Measurements from ENCODE around the gene ARSG. TPM values are rescaled to one million over a fixed set of nuclear protein-coding genes. Genes with fewer than 3 reads are reported as not detected.

The ARSG gene
- total and polyA plus RNA-seq, 7 donors = 1.7 to 6.1 (median 2.5) TPM

DNA sequence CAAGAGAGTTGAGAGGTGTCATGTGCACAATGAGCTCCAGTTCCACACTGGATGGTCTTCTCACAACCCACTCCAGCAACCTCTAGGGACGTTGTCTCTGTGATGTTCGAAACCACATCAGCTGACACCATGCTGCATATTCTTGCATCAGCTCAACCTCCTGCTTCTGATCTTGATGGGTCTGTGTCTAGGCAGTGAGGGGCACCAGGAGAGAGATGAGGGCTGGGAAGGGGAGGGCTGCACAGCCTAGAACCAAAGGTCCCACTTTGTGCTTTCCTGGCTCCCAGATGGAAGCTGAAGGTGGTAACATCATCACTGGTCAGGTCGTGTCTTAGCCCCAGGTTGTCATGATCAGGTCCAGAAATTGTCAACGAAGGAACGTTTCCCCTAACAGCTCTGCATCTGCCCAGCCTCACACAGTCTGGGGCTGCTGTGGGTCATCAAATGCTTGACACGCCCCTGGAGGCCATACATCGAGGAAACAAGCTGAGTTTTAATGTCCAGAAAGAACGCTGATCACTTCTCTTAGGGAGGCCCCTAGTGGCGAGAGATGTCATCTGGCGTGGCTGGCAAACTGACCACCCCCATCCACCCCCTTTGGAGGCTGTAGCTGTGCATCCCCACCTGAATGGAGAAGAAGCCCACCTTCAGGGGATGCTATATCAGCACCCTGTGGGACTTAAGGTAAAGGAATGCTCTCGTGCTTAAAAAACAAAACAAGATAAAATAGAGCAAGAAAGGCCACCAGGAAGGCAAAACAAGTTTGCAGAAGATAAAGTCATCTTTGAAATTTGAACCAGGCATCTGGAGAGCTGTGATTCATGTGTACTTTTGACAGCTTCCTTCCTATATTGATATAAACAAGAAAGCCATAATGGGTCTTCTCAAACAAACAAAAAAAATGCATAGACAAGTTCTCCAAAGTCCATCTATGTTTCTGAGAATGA is 107.7 kb downstream of the ARSG start:
- Histone ChIP-seq H3K27me3 (ENCODE audit: insufficient read depth in 3 of 3, low read length in 2 of 3) (no peaks in the 10 kb centered on the region), H3K4me3 (no peak overlapping the region), H3K36me3 (ENCODE audit: insufficient read depth in 1 of 2, low read depth in 1 of 2) (no peaks in the 10 kb centered on the region), H3K27ac (no peak overlapping the region), H3K9me3 (no peaks in the 10 kb centered on the region), H3K4me1 (peaks cover 17% of the 10 kb centered on the region)
- ATAC-seq (peak; percentile 76 to 90 (median 84)), DNase-seq (peak; percentile 53 to 75)
- intact Hi-C loops (cut with DNase I) = loop anchor here (2.0 to 5.0 kb wide), 2 partner anchors 136 to 137 kb away; no protein-coding TSS in a partner anchor
- WGBS, 3 donors = 17 to 21% (median 20%) methylated on average over 11 of the region's 11 CpGs
- TF ChIP-seq, protein P1, sequence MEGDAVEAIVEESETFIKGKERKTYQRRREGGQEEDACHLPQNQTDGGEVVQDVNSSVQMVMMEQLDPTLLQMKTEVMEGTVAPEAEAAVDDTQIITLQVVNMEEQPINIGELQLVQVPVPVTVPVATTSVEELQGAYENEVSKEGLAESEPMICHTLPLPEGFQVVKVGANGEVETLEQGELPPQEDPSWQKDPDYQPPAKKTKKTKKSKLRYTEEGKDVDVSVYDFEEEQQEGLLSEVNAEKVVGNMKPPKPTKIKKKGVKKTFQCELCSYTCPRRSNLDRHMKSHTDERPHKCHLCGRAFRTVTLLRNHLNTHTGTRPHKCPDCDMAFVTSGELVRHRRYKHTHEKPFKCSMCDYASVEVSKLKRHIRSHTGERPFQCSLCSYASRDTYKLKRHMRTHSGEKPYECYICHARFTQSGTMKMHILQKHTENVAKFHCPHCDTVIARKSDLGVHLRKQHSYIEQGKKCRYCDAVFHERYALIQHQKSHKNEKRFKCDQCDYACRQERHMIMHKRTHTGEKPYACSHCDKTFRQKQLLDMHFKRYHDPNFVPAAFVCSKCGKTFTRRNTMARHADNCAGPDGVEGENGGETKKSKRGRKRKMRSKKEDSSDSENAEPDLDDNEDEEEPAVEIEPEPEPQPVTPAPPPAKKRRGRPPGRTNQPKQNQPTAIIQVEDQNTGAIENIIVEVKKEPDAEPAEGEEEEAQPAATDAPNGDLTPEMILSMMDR (IDR thresholded peaks at IDR 0.05) = peak; percentile 76

DNA sequence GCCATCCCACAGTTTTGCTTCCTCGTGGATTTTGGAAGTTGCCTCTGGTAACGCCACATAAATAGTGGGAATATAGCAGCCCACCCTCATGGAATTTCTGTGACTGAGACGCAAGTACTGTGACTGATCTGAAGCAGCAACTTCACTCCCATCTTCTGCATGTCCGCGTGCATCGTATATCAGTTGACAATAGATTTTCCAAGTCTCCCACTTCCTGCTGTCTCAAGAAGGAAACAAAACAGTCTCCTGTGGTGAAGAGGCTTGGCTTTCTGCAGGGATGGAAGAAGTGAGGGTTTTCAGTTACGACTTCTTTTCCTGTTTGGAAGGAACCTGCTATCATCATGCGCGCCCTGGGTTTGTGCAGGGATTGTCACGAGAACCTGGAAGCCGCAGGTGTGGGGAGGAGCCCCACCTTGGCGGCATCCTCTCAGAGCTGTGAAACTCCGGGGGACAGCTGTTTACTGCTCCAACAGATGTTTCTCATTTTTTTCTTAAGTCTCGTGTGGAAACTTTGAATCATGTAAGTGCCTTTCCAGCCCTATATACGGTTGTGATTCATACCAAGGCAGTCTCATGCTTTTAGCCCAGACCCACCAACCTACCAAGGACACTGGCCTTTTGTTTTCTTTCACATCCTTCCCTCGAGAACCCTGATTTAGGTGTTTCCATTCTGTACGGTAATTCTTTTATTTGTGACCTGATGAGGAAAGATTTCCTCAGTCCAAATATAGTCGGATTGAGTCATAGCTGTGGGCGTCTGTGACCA is 108.5 kb downstream of the ARSG start:
- peaks cover 2% of the 10 kb centered on the region for H3K9me3 ChIP-seq
- peak in 3 of 4 donors; percentile 28 to 38 (median 31) for ATAC-seq
- no peak overlapping the region for H3K4me3 ChIP-seq
- 42 to 52% (median 51%) methylated on average over 19 of the region's 19 CpGs for WGBS, 3 donors
- no peak overlapping the region for H3K27ac ChIP-seq
- no peaks in the 10 kb centered on the region for H3K27me3 ChIP-seq (ENCODE audit: insufficient read depth in 3 of 3, low read length in 2 of 3)
- intact Hi-C loops (cut with DNase I) = loop anchor here (2.0 to 5.0 kb wide), 2 partner anchors 137 to 138 kb away; no protein-coding TSS in a partner anchor
- no peaks in the 10 kb centered on the region for H3K36me3 ChIP-seq (ENCODE audit: insufficient read depth in 1 of 2, low read depth in 1 of 2)
- TF ChIP-seq, protein P1 (IDR thresholded peaks at IDR 0.05) = no peak
- peaks cover 17% of the 10 kb centered on the region for H3K4me1 ChIP-seq
- no peak for DNase-seq

DNA sequence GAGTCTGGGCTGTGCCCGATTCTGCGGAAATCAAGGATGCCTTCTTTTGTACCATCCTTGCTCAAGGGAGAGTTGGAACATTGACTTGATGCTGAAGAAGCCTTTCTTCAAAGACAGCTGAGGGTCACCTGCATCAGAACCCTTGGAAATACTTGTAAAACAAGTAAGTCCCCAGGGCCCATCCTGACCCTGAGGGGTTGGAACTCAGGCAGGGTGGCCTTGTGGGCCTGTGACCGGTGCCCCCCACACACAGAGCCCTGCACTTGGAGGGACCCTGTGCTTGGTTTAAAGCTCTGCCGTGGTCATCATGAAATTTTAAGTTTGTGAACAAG is 109.1 kb downstream of the ARSG start:
- WGBS, 3 donors = 77 to 83% (median 78%) methylated on average over 4 of the region's 4 CpGs
- ATAC-seq (no peak), DNase-seq (no peak)
- no peaks in the 10 kb centered on the region for H3K36me3 ChIP-seq (ENCODE audit: insufficient read depth in 1 of 2, low read depth in 1 of 2)
- H3K4me1 ChIP-seq = peaks cover 17% of the 10 kb centered on the region
- no peaks in the 10 kb centered on the region for H3K27me3 ChIP-seq (ENCODE audit: insufficient read depth in 3 of 3, low read length in 2 of 3)
- TF ChIP-seq, protein P1 (IDR thresholded peaks at IDR 0.05) = no peak
- peaks cover 5% of the 10 kb centered on the region for H3K9me3 ChIP-seq
- intact Hi-C loops (cut with DNase I) = no loop called here
- no peak overlapping the region for H3K4me3 ChIP-seq
- H3K27ac ChIP-seq = no peak overlapping the region

DNA sequence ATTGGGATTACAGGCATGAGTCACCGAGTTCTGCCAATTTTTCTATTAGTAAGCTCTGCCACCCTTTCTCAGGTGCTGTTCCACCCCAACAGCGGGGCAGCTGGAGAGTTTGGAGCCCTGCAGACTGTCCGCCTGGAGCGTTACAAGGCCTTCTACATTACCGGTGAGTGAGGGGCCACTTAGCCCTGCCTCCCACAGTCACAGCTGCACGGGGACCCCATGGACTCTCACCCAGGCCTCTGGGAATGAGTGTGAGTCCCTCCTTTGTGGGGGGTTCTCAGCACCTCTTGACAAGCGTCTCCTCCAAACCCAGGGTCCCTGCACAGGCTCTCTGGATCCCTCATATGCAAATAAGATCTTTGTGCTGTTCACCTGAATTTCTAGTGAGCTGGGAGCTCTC is 110.0 kb downstream of the ARSG start:
- no peak overlapping the region for H3K27ac ChIP-seq
- DNase-seq = no peak
- H3K27me3 ChIP-seq (ENCODE audit: insufficient read depth in 3 of 3, low read length in 2 of 3) = no peaks in the 10 kb centered on the region
- peaks cover 17% of the 10 kb centered on the region for H3K4me1 ChIP-seq
- intact Hi-C loops (cut with DNase I) = no loop called here
- ATAC-seq = no peak
- no peak overlapping the region for H3K4me3 ChIP-seq
- TF ChIP-seq, protein P1 (IDR thresholded peaks at IDR 0.05) = no peak
- 90 to 96% (median 93%) methylated on average over 7 of the region's 7 CpGs for WGBS, 3 donors
- H3K36me3 ChIP-seq (ENCODE audit: insufficient read depth in 1 of 2, low read depth in 1 of 2) = no peaks in the 10 kb centered on the region
- H3K9me3 ChIP-seq = peaks cover 15% of the 10 kb centered on the region
